GM12864 (cell line): ENCODE data around the gene SLC25A36.

ENCODE experiments used
- DNase-seq: peaks from one replicate; pipeline ENCODE4 v3.0.0-alpha.2; 2011; ENCODE audit warnings: low read depth
- H3K4me3 ChIP-seq: 2 replicates; pipeline ENCODE4 v1.5.1; 2011; ENCODE audit warnings: mild to moderate bottlenecking, low read depth, low read length, control low read depth
- TF ChIP-seq, protein P1 (sequence below): IDR thresholded peaks from 2 replicates; pipeline ENCODE4 v1.5.1; 2011; ENCODE audit warnings: low read depth, mild to moderate bottlenecking, moderate library complexity, low read length, control low read depth, inconsistent platforms; ENCODE audit errors: missing control alignments

The SLC25A36 gene

DNA sequence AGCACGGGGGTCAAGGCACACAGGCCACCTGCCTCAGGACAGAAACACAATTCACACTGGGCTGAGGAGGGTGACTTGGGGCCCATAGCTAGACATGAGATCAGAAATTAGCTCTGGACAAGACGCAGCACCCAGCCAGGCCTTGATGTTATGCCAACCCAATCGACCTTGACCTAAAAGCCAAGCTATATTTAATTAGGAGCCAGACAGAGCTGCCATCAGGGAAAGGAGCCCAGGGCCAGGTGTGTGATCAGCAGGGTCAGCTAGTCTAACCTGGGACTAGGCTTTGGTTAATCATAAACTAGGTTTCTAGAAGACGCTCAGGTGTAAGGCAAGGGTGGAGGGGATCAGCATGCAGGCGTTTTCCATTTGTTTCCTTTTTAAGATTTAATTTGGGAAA is 23.9 kb upstream of the SLC25A36 start:
- H3K4me3 ChIP-seq: no peak overlapping the region
- DNase-seq: no peak
- TF ChIP-seq, protein P1, sequence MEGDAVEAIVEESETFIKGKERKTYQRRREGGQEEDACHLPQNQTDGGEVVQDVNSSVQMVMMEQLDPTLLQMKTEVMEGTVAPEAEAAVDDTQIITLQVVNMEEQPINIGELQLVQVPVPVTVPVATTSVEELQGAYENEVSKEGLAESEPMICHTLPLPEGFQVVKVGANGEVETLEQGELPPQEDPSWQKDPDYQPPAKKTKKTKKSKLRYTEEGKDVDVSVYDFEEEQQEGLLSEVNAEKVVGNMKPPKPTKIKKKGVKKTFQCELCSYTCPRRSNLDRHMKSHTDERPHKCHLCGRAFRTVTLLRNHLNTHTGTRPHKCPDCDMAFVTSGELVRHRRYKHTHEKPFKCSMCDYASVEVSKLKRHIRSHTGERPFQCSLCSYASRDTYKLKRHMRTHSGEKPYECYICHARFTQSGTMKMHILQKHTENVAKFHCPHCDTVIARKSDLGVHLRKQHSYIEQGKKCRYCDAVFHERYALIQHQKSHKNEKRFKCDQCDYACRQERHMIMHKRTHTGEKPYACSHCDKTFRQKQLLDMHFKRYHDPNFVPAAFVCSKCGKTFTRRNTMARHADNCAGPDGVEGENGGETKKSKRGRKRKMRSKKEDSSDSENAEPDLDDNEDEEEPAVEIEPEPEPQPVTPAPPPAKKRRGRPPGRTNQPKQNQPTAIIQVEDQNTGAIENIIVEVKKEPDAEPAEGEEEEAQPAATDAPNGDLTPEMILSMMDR: no peak

DNA sequence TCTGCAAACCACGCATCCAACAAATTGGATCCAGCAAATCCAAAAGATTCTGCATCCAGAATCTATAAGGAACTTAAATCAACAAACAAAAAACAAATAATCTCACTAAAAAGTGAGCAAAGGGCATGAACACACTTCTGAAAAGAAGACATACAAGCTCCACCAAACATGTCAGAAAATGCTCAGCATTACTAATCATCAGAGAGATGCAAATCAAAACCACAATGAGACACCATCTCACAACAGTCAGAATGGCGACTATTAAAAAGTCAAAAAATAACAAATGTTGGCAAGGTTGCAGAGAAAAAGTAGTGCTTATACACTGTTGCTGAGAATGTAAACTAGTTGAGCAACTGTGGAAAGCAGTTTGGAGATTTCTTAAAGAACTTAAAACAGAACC is 21.6 kb upstream of the SLC25A36 start:
- no peak overlapping the region for H3K4me3 ChIP-seq
- TF ChIP-seq, protein P1: no peak
- DNase-seq: no peak

DNA sequence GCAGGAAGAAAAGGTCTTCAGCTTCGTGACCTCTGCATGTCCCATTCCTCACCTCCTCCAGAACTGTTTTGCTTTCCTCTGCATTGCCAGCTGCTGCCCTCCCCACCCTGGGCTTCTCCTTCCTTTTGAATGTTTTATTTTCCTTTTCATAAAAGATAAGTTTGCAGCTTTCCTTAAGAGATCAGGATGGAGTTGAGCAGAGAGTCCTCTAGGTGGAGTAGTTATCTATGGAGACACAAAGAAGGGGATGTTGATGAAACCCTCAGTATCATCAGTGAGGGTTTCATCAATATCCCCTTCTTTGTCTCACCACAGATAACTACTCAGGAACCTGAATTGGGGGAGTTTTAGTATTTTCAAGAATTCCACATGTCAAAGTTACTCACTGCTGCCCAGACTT is 19.0 kb upstream of the SLC25A36 start:
- H3K4me3 ChIP-seq: no peak overlapping the region
- DNase-seq: no peak
- TF ChIP-seq, protein P1: peak; percentile 47

DNA sequence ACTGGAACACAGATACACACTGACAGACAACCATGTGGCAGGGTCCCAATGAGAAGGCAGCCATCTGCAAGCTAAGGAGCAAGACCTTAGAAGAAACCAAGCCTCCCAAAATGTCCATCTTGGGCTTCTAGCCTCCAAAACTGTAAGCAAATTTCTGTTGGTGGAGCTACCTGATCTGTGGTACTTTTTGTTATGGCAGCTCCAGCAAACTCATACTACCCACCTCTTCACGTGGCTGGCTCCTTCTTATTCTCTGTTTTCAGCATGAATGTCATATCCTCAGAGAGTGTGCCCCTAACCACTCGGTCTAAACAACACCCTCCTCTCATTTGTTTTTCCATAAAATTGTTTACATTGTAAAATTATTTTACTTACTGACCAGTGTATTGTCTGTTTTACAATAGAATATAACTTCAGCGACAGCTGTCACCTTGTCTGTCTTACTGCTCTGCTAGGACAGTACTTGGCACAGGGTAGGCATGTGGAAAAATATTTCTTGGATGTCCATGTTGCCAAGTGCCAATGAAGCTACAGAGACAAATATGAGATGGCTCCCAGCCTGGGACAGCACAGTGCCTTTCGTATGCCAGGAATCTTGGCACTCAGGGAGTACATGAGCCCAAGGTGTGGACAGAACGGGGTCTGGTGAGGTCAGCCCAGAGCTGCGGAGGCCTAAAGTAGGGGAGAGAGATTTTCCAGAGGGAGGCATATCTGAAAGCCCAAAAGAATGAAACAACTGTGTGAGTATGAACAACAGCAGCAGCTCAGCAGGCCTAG is 17.4 kb upstream of the SLC25A36 start:
- TF ChIP-seq, protein P1: no peak
- no peak overlapping the region for H3K4me3 ChIP-seq
- no peak for DNase-seq

DNA sequence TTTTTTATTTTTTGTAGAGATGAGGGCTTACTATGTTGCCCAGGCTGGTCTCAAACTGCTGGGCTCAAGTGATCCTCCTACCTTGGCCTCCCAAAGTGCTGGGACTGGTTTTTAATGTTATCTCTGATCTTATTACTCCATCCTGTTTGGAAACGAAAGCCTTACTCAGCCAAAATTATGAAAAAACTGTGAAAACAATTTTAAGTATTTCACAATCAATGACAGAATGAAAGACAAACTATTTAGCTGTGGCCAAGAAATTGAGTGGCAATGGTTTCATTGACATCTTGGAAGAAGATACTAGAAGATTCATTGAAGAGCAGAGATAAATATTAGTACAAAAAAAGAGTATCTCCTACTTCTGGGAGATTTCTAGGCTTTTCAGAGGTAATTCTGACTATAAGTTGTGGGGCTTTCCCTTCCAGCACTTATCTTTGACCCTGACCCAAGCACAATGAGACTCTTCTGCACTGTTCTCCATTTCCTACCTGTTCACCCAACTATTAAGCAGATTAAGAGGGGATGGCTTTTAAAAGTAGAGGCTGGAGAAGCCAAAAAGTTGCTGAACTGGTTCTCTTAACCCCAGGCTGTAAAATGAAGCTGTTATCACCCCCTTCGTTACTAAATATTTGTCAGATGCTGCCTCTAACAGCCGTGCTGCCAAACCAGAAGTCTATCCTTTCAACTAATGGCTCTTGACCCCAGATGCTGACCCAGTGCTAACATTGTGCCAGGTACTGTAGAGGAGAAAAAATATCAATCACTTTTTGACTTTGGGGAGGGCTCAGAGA is 14.2 kb upstream of the SLC25A36 start:
- H3K4me3 ChIP-seq: no peak overlapping the region
- no peak for DNase-seq
- TF ChIP-seq, protein P1: no peak

DNA sequence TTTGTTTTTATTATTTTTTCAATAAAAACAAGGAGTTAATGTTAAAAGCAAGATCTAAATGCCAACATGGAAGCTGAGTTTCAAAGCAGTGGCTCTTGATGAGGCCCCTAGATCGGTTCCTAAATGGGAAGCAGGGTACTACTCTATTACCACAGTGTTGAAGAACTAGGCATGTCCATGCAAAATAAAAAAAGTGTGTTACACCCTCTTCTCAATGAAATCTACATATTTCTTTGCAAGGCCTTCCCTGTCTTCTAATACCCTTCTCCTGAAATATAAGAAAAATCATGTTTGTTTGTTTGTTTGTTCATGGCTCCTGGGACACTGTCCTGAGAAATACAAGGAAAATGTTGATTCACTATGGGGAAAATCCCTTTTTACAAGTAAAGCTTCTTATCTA is 12.2 kb upstream of the SLC25A36 start:
- DNase-seq: no peak
- TF ChIP-seq, protein P1: no peak

DNA sequence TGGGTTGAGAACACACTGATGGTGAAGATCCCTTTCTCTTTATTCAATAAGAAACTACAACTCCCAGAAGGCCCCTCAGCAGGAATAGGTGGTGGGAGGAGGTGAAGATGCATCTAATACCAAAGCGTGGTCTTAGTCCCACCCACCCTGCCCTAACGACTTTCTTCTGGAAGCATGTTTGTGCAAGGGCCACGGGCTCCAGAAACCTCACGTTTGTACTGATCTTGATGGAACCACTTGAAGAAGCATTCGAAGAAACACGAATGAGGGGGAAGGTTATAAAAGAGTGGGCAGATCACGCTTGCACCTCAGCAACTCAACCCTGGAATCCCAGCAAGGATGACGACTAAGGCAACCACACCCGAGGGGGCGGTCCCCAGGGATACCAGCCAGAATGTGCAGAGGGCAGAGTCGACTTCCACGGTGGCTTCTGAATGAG is 10.6 kb upstream of the SLC25A36 start:
- DNase-seq: no peak
- H3K4me3 ChIP-seq: no peak overlapping the region
- TF ChIP-seq, protein P1: no peak

More for the DNA sequence above, 12.2 kb upstream of the SLC25A36 start:
- H3K4me3 ChIP-seq: no peak overlapping the region
